ENCODE measurements around the gene DYRK1B.

GRCh38 chr19:39825531-39826076 lies 8.4 kb downstream of the DYRK1B start:
- no peak for TF ChIP-seq CTCF (IDR thresholded peaks at IDR 0.05)
- no peak for TF ChIP-seq POLR2A (IDR thresholded peaks at IDR 0.05)

All from uterus (tissue), 2 donors.